Liver (tissue), 9 donors: ENCODE results near the gene HPCAL1. TPM values are rescaled to one million over a fixed set of nuclear protein-coding genes. Genes with fewer than 3 reads are reported as not detected.

Experiments
- DNase-seq: peaks from one replicate; pipeline ENCODE4 v3.0.0-alpha.2; 2017; ENCODE audit warnings: low spot score
- H3K27ac ChIP-seq, 2 donors: one replicate each; pipeline ENCODE4 v1.7.0; 2013; ENCODE audit warnings: inconsistent platforms in 2 of 2, low read length in 2 of 2, control low read depth in 1 of 2, low read depth in 1 of 2, mild to moderate bottlenecking in 1 of 2
- H3K27me3 ChIP-seq, 4 donors: one replicate each; pipeline versions ENCODE4 v1.6.1 to v1.7.0; 2013; ENCODE audit warnings: low read length in 3 of 4, inconsistent platforms in 1 of 4, mild to moderate bottlenecking in 1 of 4, moderate library complexity in 1 of 4; ENCODE audit not compliant: control insufficient read depth in 4 of 4, insufficient read depth in 4 of 4
- H3K36me3 ChIP-seq, 4 donors: one replicate each; pipeline versions ENCODE4 v1.6.1 to v1.7.0; 2013; ENCODE audit warnings: low read length in 3 of 4, mild to moderate bottlenecking in 3 of 4, low read depth in 1 of 4, moderate library complexity in 1 of 4; ENCODE audit not compliant: control insufficient read depth in 4 of 4, insufficient read depth in 3 of 4
- H3K4me1 ChIP-seq, 4 donors: one replicate each; pipeline versions ENCODE4 v1.6.1 to v1.7.0; 2013; ENCODE audit warnings: low read length in 3 of 4, mild to moderate bottlenecking in 3 of 4, moderate library complexity in 1 of 4; ENCODE audit not compliant: control insufficient read depth in 4 of 4, insufficient read depth in 4 of 4
- H3K4me3 ChIP-seq, 3 donors: one replicate each; pipeline versions ENCODE4 v1.6.1 to v1.7.0; 2013; ENCODE audit warnings: low read length in 3 of 3, control low read depth in 1 of 3, low read depth in 1 of 3, mild to moderate bottlenecking in 1 of 3
- H3K9ac ChIP-seq, 2 donors: one replicate each; pipeline ENCODE4 v1.7.0; 2013; ENCODE audit warnings: low read length in 2 of 2, mild to moderate bottlenecking in 2 of 2, moderate library complexity in 2 of 2, control low read depth in 1 of 2, low read depth in 1 of 2
- H3K9me3 ChIP-seq, 4 donors: one replicate each; pipeline versions ENCODE4 v1.6.1 to v1.7.0; 2013; ENCODE audit warnings: low read length in 3 of 4; ENCODE audit not compliant: control insufficient read depth in 4 of 4
- GABPA ChIP-seq, 2 donors: IDR thresholded peaks in 1 of 2; conservative IDR thresholded peaks in 1 of 2; 2 replicates each; pipeline ENCODE4 v1.6.1; 2016; ENCODE audit warnings: antibody characterized with exemption in 2 of 2, mild to moderate bottlenecking in 1 of 2, moderate library complexity in 1 of 2
- MAX ChIP-seq: IDR thresholded peaks from 2 replicates; pipeline ENCODE4 v1.6.1; 2016; ENCODE audit warnings: antibody characterized with exemption
- NR2F2 ChIP-seq: IDR thresholded peaks from 2 replicates; pipeline ENCODE4 v1.6.1; 2016; ENCODE audit warnings: antibody characterized with exemption
- REST ChIP-seq: IDR thresholded peaks from 2 replicates; pipeline ENCODE4 v1.6.1; 2016; ENCODE audit warnings: antibody characterized with exemption, mild to moderate bottlenecking
- RXRA ChIP-seq, 2 donors: IDR thresholded peaks; 2 replicates each; pipeline ENCODE4 v1.6.1; 2017 to 2018; ENCODE audit warnings: antibody characterized with exemption in 2 of 2, mild to moderate bottlenecking in 1 of 2
- YY1 ChIP-seq: IDR thresholded peaks from 2 replicates; pipeline ENCODE4 v1.6.1; 2016; ENCODE audit warnings: antibody characterized with exemption, mild to moderate bottlenecking
- ZBTB33 ChIP-seq: IDR thresholded peaks from 2 replicates; pipeline ENCODE4 v1.6.1; 2016; ENCODE audit warnings: antibody characterized with exemption
- WGBS: extraction: QIAGEN DNeasy Blood & Tissue Kit; methylation state at CpG from one replicate; pipeline ENCODE4 v1.1.7; 2013; 5-methylcytosine and 5-hydroxymethylcytosine counted together
- polyA plus RNA-seq, 2 donors: library from polyadenylated mRNA; stranded (reverse) in 1 of 2; unstranded in 1 of 2; fragments of 200-250 nt in 1 of 2; fragments of >200 nt in 1 of 2; fragmentation: Nextera tagmentation in 1 of 2; extraction: Ambion mirVana in 1 of 2; gene quantifications; one replicate each; pipeline versions ENCODE4 v1.2.1 to v1.2.3, GENCODE V29; 2013 to 2015
- total RNA-seq, 2 donors: library from RNA; depleted of rRNA; stranded (reverse); fragments of >200 nt; gene quantifications; one replicate each; pipeline ENCODE4 v1.2.3, GENCODE V29; 2014
- donor health status: healthy.
- donor health status: healthy.
- donor health status: healthy.
- donor health status: healthy.
- donor health status: healthy.

The HPCAL1 gene
- total and polyA plus RNA-seq, 4 donors, result 17.3 to 27.9 (median 22.9) TPM

- TF ChIP-seq MAX (no peak), NR2F2 (no peak)
- 61% methylated on average over 16 of the region's 16 CpGs for WGBS
- no peak overlapping the region for H3K4me3 ChIP-seq
- no peak overlapping the region for H3K27ac ChIP-seq
- peaks cover 0 to 3% (median 0%) of the 10 kb centered on the region in 4 donors for H3K4me1 ChIP-seq
- peaks cover 0 to 8% (median 2%) of the 10 kb centered on the region in 4 donors for H3K36me3 ChIP-seq
- no peaks in the 10 kb centered on the region for H3K27me3 ChIP-seq
- no peak overlapping the region for H3K9ac ChIP-seq
- no peaks in the 10 kb centered on the region for H3K9me3 ChIP-seq
- DNase-seq, result no peak
Observed at GRCh38 chr2:10431797-10432196, 129.1 kb downstream of the HPCAL1 start.

DNA sequence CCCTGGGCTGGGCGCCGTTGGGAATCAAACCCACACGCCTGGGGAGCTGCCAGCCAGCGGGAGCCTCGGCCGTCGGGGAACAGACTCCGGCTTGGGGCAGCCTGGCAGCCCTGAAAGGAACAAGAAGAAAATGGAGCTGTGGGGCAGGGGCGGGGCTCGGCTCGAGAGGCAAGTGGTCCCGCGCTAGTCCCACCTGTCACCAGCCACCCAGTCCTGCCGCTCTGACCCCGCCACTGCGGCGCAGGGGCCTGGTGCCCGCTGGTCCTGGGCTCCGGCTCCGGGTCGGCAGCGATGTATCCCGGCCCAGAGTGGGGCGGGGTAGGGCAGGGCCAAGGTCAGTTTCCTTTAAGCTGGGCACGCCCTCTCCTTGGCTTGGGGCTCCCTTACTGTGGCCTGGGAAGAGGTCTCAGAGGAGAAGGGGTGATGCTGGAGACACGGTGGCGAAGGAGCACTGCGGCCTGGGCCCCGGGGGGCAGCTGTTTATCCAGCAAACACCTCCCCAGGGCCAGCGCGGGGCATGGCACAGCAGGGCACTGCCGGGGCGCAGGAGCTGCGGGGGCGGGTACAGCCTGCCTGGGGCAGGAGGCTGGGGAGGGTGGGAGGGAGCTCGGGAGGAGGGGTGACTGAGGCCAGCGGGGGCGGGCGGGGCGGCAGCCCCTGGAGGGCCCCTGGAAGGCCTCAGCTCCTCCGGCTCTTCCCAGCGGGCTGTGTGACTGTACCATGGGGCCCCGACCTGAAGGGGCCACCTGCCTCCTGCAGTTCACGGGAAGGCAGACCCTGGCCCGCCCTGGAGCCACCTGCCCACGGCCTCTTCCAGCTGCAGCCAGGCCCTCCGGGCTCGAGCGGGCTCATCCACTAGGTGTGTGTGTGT is 129.8 kb downstream of the HPCAL1 start:
- H3K27ac ChIP-seq, result no peak overlapping the region
- H3K9ac ChIP-seq, result no peak overlapping the region
- H3K4me3 ChIP-seq, result peak overlapping the region in 1 of 3 donors; percentile 35
- WGBS, result 31% methylated on average over 49 of the region's 49 CpGs
- H3K36me3 ChIP-seq, result peaks cover 0 to 5% (median 0%) of the 10 kb centered on the region in 4 donors
- no peak for DNase-seq
- H3K27me3 ChIP-seq, result no peaks in the 10 kb centered on the region
- H3K9me3 ChIP-seq, result no peaks in the 10 kb centered on the region
- H3K4me1 ChIP-seq, result peaks cover 0 to 3% (median 0%) of the 10 kb centered on the region in 4 donors
- TF ChIP-seq REST, result no peak
- no peak for TF ChIP-seq RXRA (IDR thresholded peaks at IDR 0.05)
- no peak for TF ChIP-seq GABPA (IDR thresholded peaks at IDR 0.05 in 1 of 2, conservative IDR thresholded peaks at IDR 0.05 in 1 of 2)
- no peak for TF ChIP-seq NR2F2
- no peak for TF ChIP-seq YY1

DNA sequence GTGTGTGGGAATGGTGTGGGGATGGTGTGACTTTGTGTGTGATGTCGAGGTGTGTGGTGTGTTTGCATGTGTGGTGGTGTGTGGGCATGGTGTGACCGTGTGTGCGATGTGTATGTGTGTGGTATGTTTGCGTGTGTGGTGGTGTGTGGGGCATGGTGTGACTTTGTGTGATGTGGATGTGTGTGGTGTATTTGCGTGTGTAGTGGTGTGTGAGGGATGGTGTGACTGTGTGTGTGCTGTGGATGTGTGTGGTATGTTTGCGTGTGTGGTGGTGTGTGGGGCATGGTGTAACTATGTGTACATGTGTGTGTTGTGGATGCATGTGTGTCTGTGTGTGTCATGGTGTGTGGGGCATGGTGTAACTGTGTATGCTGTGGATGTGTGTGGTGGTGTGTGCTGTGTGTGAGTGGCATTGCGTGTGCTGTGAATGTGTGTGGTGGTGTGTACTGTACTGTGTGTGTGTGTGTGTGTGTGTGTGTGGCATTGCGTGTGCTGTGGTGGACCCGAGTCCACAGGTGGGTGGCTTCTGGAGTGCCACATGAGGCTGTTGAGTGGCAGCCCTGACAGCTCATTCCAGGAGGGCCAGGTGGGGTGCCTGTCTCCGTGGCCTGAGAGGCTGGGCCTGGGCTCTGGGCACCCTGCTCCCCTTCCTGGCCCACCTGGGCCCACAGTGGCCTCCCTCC is 130.7 kb downstream of the HPCAL1 start:
- DNase-seq, result no peak
- H3K4me3 ChIP-seq, result no peak overlapping the region
- WGBS, result 92% methylated on average over 10 of the region's 10 CpGs

More for the DNA sequence above, 130.7 kb downstream of the HPCAL1 start:
- H3K9me3 ChIP-seq, result no peaks in the 10 kb centered on the region
- no peaks in the 10 kb centered on the region for H3K27me3 ChIP-seq
- H3K27ac ChIP-seq, result no peak overlapping the region
- H3K9ac ChIP-seq, result no peak overlapping the region
- TF ChIP-seq ZBTB33 (no peak), MAX (no peak)
- H3K4me1 ChIP-seq, result peaks cover 0 to 3% (median 1%) of the 10 kb centered on the region in 4 donors
- H3K36me3 ChIP-seq, result no peaks in the 10 kb centered on the region
